ENCODE results near the gene HS3ST6.

HS3ST6 gene

DNA sequence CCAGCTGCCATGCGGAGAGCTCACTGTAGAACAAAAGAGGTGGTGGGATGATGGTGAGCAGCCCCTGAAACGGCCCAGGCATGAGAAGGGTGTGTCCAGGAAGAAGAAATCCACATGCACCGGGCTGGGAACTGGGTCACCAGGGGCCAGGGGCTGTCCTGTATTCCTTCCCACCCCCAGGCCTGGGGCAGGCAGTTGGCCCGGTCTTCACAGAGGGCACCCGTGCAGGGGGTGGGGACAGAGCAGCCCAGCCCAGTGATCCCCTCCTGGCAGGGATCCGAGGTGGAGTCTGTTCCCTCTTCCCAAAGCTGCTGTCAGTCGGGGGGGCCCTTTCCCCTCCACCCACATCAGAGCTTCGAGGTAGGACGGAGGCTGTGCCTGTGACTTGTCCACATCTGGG is 9.2 kb downstream of the HS3ST6 start:
- no peak overlapping the region for H3K4me3 ChIP-seq (ENCODE audit: low read depth, low read length)
- no peak for TF ChIP-seq CTCF (conservative IDR thresholded peaks at IDR 0.05; ENCODE audit: low read depth, low read length)
- DNase-seq (ENCODE audit: low read depth): no peak

DNA sequence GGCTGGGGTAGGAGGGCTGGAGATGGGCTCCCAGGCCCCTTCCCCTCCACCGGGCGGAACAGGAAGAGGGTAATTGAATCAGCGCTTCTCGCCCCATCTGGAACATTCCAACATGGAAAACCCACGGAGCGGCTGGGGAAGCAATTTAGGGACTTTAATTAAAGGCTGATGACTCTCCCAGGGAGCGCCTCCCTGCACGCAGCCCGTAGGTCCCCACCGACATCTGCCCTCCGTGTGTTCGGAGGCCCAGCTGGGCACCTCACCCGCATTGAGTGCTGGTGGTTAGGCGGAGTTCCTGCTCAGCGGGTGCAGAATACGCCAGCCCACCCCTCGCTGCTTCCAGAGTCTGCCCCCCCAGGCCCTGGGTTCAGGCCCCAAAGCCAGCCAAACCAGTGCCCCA is 10.0 kb downstream of the HS3ST6 start:
- DNase-seq (ENCODE audit: low read depth): no peak
- no peak overlapping the region for H3K4me3 ChIP-seq (ENCODE audit: low read depth, low read length)
- TF ChIP-seq CTCF (conservative IDR thresholded peaks at IDR 0.05; ENCODE audit: low read depth, low read length): no peak

- TF ChIP-seq CTCF (conservative IDR thresholded peaks at IDR 0.05; ENCODE audit: low read depth, low read length): no peak
- H3K4me3 ChIP-seq (ENCODE audit: low read depth, low read length): no peak overlapping the region
- DNase-seq (ENCODE audit: low read depth): no peak
Observed at GRCh38 chr16:1907226-1907860, 10.9 kb downstream of the HS3ST6 start.

- no peak for TF ChIP-seq CTCF (conservative IDR thresholded peaks at IDR 0.05; ENCODE audit: low read depth, low read length)
- H3K4me3 ChIP-seq (ENCODE audit: low read depth, low read length): no peak overlapping the region
- no peak for DNase-seq (ENCODE audit: low read depth)
Observed at GRCh38 chr16:1906846-1907165, 11.4 kb downstream of the HS3ST6 start.

DNA sequence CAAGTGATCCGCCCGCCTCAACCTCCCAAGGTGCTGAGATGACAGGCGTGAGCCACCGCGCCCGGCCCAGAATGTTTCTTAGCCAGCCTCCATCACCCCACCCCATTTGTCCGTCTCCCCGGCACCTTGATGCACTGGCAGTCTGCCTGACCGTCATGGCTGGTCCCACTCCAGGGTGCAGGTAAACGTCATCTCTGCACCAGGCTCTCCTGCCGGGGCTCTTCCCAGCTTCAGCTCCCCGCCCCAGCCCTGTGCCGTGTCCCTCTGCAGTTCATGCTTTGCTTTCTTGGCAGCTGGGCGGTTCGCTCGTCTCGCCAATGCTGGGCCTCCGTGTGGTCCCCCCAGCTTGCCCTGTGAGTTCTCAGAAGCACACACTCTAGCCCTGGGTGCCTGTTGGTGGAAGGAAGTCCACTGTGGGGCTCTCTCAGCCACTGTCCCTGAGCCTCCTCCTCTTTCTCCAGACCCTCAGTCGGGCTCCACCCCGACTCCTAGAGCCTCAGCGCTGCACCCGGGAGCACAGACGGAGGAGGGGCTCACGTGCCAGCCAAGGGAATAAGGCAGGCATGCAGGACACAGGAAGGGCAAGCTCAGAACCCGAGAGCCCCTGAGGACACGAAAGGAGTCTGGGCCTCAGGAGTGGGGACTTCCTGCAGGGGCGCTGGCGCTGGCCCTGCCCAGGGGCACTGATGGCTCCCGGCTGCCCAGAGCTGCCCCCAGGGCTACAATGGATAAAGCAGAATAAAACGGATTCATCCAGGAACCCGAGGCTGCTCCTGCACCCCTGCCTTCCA is 12.0 kb downstream of the HS3ST6 start:
- no peak for DNase-seq (ENCODE audit: low read depth)
- TF ChIP-seq CTCF (conservative IDR thresholded peaks at IDR 0.05; ENCODE audit: low read depth, low read length): no peak
- no peak overlapping the region for H3K4me3 ChIP-seq (ENCODE audit: low read depth, low read length)

DNA sequence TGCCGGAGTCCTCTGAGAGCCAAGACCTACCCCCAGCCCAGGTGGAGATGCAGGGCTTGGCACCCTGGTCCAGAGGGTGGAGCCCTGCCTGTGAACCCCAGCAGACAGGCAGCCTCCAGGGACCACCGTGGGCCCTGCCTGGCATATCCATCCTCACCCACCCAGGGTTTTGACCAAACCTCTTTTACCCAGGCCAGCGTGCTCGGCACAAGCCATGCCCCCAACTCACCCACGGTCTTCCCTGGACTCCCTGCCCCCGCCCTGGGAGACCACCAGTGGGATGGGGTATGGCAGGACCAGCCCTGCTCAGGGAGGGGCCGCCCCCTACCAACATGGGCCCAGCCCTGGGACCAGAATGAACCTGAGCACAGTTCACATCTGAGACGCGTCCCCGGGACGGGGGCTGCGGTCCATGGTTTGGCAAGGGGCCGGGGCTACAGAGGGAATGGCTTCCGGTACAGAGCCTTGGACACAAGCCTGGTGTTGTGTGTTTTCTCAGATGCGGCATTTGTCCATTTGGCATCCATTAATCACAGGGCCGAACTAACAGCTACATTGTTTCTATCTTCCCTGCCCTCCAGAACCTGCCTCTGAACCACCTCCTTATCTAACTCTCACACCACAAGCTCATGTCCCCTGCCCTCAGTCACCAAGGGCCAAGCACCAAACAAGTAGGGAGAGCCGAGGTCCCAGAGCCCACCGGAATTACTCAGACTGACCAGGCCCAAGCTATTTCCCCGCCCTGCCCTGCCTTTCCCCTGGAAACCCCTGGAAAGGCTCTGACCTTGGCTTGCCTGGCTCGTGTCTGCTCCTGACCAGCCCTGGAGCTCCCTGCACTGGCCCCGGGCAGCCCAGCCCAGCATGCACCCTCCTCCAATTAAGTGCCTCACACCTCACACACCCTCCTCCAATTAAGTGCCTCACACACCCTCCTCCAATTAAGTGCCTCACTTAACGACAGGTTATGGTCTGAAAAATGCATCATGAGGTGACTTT is 14.1 kb downstream of the HS3ST6 start:
- H3K4me3 ChIP-seq (ENCODE audit: low read depth, low read length): no peak overlapping the region
- no peak for DNase-seq (ENCODE audit: low read depth)
- TF ChIP-seq CTCF (conservative IDR thresholded peaks at IDR 0.05; ENCODE audit: low read depth, low read length): no peak

Data from choroid plexus epithelial cell (primary cell).